Measurements from ENCODE around the gene OR4D1. TPM values are rescaled to one million over a fixed set of nuclear protein-coding genes. Genes with fewer than 3 reads are reported as not detected.
"Not testable (repeated sequence)": the region's sequence is repeated elsewhere in the genome, so short reads cannot be mapped to it uniquely, and the experiment has no call there.

Gene OR4D1
- total RNA-seq, result not detected

GRCh38 chr17:58147930-58148434, at the start of gene OR4D1:
OR4D1 (plus strand) TSS chr17:58148384; CDS start chr17:58155154, 6,770 bp downstream.
- DNase-seq (ENCODE audit: extremely low spot score in 2 of 2), result no peak
- TF ChIP-seq POLR2AphosphoS5 (IDR thresholded peaks at IDR 0.05; ENCODE audit: insufficient read depth in 1 of 2, low read depth in 1 of 2), result no peak
- no peak for TF ChIP-seq CTCF (IDR thresholded peaks at IDR 0.05)
- no peak for TF ChIP-seq POLR2A (IDR thresholded peaks at IDR 0.05)
- intact Hi-C loops (cut with DNase I), result no loop called here
- no peaks in the 10 kb centered on the region for H3K36me3 ChIP-seq
- no peak within 1 kb of the TSS for H3K4me3 ChIP-seq
- H3K27ac ChIP-seq, result no peak within 1 kb of the TSS
- H3K27me3 ChIP-seq, result no peaks in the 10 kb centered on the region
- H3K4me1 ChIP-seq, result no peaks in the 10 kb centered on the region
- H3K9me3 ChIP-seq, result peaks cover 4% of the 10 kb centered on the region

DNA sequence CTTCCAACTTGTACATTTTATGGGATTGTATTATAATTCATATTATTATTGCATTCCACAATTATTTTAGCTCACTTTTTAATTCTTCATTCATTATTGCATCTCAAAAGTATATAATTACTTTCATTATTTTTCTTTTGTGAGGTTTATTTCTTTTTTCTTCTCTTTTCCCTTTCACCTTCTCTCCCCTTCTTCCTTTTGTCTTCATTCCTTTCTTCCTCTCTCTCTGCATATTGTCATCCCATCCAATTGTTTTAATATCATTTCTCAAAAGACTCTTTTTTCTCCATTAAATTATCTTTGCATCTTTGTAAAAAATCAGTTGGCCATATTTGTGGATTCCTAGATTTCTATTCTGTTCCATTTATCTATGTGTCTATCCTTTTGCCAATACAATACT, 47.7 kb upstream of the OR4D1 start:
- DNase-seq (ENCODE audit: extremely low spot score in 2 of 2), result no peak

DNA sequence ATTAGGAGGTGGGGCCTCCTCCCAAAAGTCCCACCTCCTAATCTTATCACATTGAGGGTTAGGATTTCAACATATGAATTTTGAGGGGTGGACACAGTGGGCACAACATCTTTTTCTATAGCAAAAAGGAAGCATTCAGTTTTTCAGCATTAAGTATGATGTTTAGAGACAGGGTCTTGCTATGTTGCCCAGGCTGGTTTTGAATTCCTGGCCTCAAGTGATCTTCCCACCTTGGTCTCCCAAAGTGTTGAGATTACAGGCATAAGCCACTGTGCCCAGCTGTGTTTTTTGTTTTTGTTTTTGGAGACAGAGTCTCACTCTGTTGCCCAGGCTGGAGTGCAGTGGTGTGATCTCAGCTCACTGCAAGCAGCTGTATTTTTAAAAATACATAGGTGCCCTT, 46.3 kb upstream of the OR4D1 start:
- H3K4me1 ChIP-seq; H3K27ac ChIP-seq; H3K9me3 ChIP-seq; DNase-seq (ENCODE audit: extremely low spot score in 2 of 2); H3K36me3 ChIP-seq; H3K4me3 ChIP-seq; H3K27me3 ChIP-seq: not testable (repeated sequence)
- intact Hi-C loops (cut with DNase I), result loop anchor here (5.0 kb wide), 1 partner anchor 250 kb away; the partner anchor contains the start of gene MRPS23

More for the DNA sequence above, 47.7 kb upstream of the OR4D1 start:
- Histone ChIP-seq H3K9me3 (no peaks in the 10 kb centered on the region), H3K36me3 (no peaks in the 10 kb centered on the region), H3K27me3 (no peaks in the 10 kb centered on the region), H3K4me3 (no peak overlapping the region), H3K27ac (no peak overlapping the region), H3K4me1 (no peaks in the 10 kb centered on the region)
- TF ChIP-seq CTCF (IDR thresholded peaks at IDR 0.05), result no peak
- no peak for TF ChIP-seq POLR2A (IDR thresholded peaks at IDR 0.05)
- no peak for TF ChIP-seq POLR2AphosphoS5 (IDR thresholded peaks at IDR 0.05; ENCODE audit: insufficient read depth in 1 of 2, low read depth in 1 of 2)
- intact Hi-C loops (cut with DNase I), result loop anchor here (5.0 kb wide), 1 partner anchor 248 kb away; the partner anchor contains the start of gene MRPS23

DNA sequence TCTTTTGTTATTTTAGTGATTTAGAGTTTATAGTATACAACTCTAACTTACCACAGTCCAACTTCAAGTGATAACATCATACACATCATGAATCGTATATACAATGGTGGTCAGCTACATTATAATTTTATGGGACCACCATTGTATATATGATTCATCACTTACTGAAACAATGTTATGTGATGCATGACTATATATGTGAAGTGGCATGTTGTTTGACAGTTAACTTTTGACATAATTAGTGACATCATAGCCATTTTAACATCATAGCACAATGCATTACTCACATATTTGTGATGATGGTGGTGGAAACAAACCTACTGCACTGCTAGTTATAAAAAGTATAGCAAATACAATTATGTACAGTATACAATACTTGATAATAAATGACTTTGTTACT, 43.1 kb upstream of the OR4D1 start:
- TF ChIP-seq CTCF (IDR thresholded peaks at IDR 0.05) (no peak), POLR2A (IDR thresholded peaks at IDR 0.05) (no peak), POLR2AphosphoS5 (IDR thresholded peaks at IDR 0.05; ENCODE audit: insufficient read depth in 1 of 2, low read depth in 1 of 2) (no peak)
- Histone ChIP-seq H3K4me1 (no peaks in the 10 kb centered on the region), H3K27me3 (no peaks in the 10 kb centered on the region), H3K4me3 (no peak overlapping the region), H3K36me3 (no peaks in the 10 kb centered on the region), H3K9me3 (no peaks in the 10 kb centered on the region), H3K27ac (no peak overlapping the region)
- intact Hi-C loops (cut with DNase I), result no loop called here
- DNase-seq (ENCODE audit: extremely low spot score in 2 of 2), result no peak

- Histone ChIP-seq H3K4me1 (no peaks in the 10 kb centered on the region), H3K36me3 (no peaks in the 10 kb centered on the region), H3K27ac (no peak overlapping the region), H3K4me3 (no peak overlapping the region), H3K27me3 (no peaks in the 10 kb centered on the region), H3K9me3 (no peaks in the 10 kb centered on the region)
- intact Hi-C loops (cut with DNase I), result no loop called here
- TF ChIP-seq CTCF (IDR thresholded peaks at IDR 0.05), result no peak
- no peak for TF ChIP-seq POLR2A (IDR thresholded peaks at IDR 0.05)
- no peak for TF ChIP-seq POLR2AphosphoS5 (IDR thresholded peaks at IDR 0.05; ENCODE audit: insufficient read depth in 1 of 2, low read depth in 1 of 2)
- no peak for DNase-seq (ENCODE audit: extremely low spot score in 2 of 2)
Observed at GRCh38 chr17:58107306-58107705, 40.9 kb upstream of the OR4D1 start.

Data from vagina (tissue), 2 donors.